Transverse colon (tissue), 4 donors: ENCODE measurements around the gene RAPGEF1. TPM values are rescaled to one million over a fixed set of nuclear protein-coding genes. Genes with fewer than 3 reads are reported as not detected.

ENCODE experiments used
- DNase-seq: peaks from one replicate; pipeline ENCODE4 v3.0.0-alpha.2; 2019
- H3K27ac ChIP-seq, 4 donors: fragments of 200-600 bp; sonication (generic); 2 replicates each; pipeline ENCODE4 v1.5.1; 2016 to 2018; ENCODE audit warnings: inconsistent platforms in 4 of 4
- H3K27me3 ChIP-seq: fragments of 200-600 bp; sonication (generic); 2 replicates; pipeline ENCODE4 v1.5.1; 2017; ENCODE audit warnings: inconsistent platforms
- H3K36me3 ChIP-seq, 4 donors: fragments of 200-600 bp; sonication (generic); 2 replicates each; pipeline ENCODE4 v1.5.1; 2017 to 2019; ENCODE audit warnings: inconsistent platforms in 4 of 4
- H3K4me1 ChIP-seq, 4 donors: fragments of 200-600 bp; sonication (generic); 2 replicates each; pipeline ENCODE4 v1.5.1; 2017 to 2020; ENCODE audit warnings: inconsistent platforms in 4 of 4
- H3K4me3 ChIP-seq, 4 donors: fragments of 200-600 bp; sonication (generic); 1 replicate in 1 of 4; 2 replicates in 3 of 4; pipeline versions ENCODE4 v1.5.1 to v1.6.1; 2017 to 2019; ENCODE audit warnings: inconsistent platforms in 4 of 4
- H3K9me3 ChIP-seq, 2 donors: fragments of 200-600 bp; sonication (generic); 2 replicates each; pipeline ENCODE4 v1.5.1; 2017 to 2019; ENCODE audit warnings: inconsistent platforms in 2 of 2
- EP300 ChIP-seq: sonication (generic); formaldehyde crosslinking; IDR thresholded peaks from one replicate; pipeline ENCODE4 v1.6.1; 2017; ENCODE audit warnings: antibody characterized with exemption, low read depth
- POLR2A ChIP-seq: fragments of 450-650 bp; IDR thresholded peaks from one replicate; pipeline ENCODE4 v1.6.1; 2016; ENCODE audit warnings: antibody characterized with exemption, mild to moderate bottlenecking, moderate library complexity
- POLR2AphosphoS5 ChIP-seq, 3 donors: sonication (generic); formaldehyde crosslinking; IDR thresholded peaks; one replicate each; pipeline ENCODE4 v1.6.1; 2016; ENCODE audit warnings: antibody characterized with exemption in 3 of 3
- WGBS, 2 donors: methylation state at CpG; one replicate each; pipeline ENCODE4 v1.1.5; 2018; ENCODE audit warnings: low coverage in 1 of 2; 5-methylcytosine and 5-hydroxymethylcytosine counted together
- in situ Hi-C, 4 donors: fragments of 200-750 bp; cut with MboI; loops; one replicate each; pipeline versions ENCODE4 v1.15.0 to v1.15.1; 2017; ENCODE audit warnings: low sequenced_read_pairs in 3 of 4, low pct_ligation_motif_present in 1 of 4, low pct_unique_long_range_greater_than_20kb in 1 of 4
- intact Hi-C: fragments of 100-400 bp; cut with DNase I; formaldehyde crosslinking; loops from one replicate; pipeline ENCODE4 v1.15.1; 2023; ENCODE audit warnings: low total_unique reads
- total RNA-seq, 4 donors: library from RNA; depleted of rRNA; stranded (reverse); fragments of >200 nt; gene quantifications; one replicate each; pipeline ENCODE4 v1.1.0, GENCODE V29; 2016
- TF ChIP-seq, protein P1 (sequence below), 5 experiments: fragments of 200-600 bp in 3 of 5; fragments of 450-650 bp in 2 of 5; sonication (generic) in 3 of 5; IDR thresholded peaks; 1 replicate in 2 of 5; 2 replicates in 3 of 5; pipeline ENCODE4 v1.5.1; 2016 to 2017; ENCODE audit warnings: antibody characterized with exemption in 5 of 5, inconsistent platforms in 3 of 5, mild to moderate bottlenecking in 2 of 5, moderate library complexity in 1 of 5

The RAPGEF1 gene
- total RNA-seq, 4 donors from 2014 or later, result 49.8 to 86.0 (median 55.1) TPM

DNA sequence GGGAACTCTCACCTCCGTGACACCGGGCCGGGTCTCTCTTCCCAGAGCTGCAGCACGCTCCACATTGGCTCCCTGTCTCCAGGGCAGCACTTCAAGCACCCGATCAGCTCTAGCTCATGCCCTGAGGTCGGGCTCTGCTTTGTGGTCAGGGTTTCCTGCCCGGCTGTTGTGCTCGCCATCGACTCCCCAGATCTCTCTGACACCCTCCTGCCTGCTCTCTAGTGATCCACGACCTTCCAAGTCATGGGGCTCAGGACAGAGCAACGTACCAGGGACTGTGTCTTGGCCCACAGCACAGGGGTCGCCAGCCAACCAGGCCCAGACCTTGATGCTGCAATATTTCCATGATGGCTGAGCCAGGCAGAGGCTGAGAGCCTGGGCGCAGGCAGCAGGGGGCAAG is 149.4 kb downstream of the RAPGEF1 start:
- WGBS, 2 donors, result 80% methylated on average over 13 of the region's 13 CpGs; no CpG with 5 or more reads in 1 of the 2 donors
- peaks cover 0 to 6% (median 0%) of the 10 kb centered on the region in 4 donors for H3K4me1 ChIP-seq
- H3K27me3 ChIP-seq, result no peaks in the 10 kb centered on the region
- no peak for DNase-seq
- no peak overlapping the region for H3K4me3 ChIP-seq
- H3K9me3 ChIP-seq, result no peaks in the 10 kb centered on the region
- H3K27ac ChIP-seq, result no peak overlapping the region
- H3K36me3 ChIP-seq, result peaks cover 0 to 32% (median 9%) of the 10 kb centered on the region in 4 donors
- TF ChIP-seq POLR2A (no peak), POLR2AphosphoS5 (IDR thresholded peaks at IDR 0.05) (no peak), EP300 (no peak)
- TF ChIP-seq, protein P1, sequence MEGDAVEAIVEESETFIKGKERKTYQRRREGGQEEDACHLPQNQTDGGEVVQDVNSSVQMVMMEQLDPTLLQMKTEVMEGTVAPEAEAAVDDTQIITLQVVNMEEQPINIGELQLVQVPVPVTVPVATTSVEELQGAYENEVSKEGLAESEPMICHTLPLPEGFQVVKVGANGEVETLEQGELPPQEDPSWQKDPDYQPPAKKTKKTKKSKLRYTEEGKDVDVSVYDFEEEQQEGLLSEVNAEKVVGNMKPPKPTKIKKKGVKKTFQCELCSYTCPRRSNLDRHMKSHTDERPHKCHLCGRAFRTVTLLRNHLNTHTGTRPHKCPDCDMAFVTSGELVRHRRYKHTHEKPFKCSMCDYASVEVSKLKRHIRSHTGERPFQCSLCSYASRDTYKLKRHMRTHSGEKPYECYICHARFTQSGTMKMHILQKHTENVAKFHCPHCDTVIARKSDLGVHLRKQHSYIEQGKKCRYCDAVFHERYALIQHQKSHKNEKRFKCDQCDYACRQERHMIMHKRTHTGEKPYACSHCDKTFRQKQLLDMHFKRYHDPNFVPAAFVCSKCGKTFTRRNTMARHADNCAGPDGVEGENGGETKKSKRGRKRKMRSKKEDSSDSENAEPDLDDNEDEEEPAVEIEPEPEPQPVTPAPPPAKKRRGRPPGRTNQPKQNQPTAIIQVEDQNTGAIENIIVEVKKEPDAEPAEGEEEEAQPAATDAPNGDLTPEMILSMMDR (IDR thresholded peaks at IDR 0.05), result no peak
- intact Hi-C loops, result loop anchor here (2.0 kb wide), 1 partner anchor 150 kb away; the partner anchor contains the start of gene RAPGEF1
- in situ Hi-C loops, result loop anchor here (5.0 to 10.0 kb wide), 2 partner anchors 152 to 154 kb away; partner anchors contain the start of gene RAPGEF1 (in 4 of the 4)

DNA sequence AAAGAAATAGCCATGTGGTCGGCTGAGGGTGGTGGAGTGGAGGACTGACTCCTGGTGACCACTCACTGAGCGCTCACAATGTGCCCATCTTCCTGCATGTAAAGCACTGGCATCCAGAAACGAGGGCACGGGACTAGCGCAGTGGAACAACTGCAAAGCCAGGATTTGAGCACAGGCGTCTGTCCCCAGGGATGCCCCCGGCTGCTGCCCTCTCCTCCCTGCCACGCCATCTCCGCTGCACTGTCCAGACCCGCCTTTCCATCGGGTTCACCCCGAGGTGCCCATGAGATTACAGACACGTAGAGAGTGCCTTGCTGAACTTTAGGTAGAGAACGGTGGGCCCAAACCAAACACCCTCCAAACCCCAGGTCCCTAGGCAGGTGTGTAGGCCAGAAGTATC is 149.9 kb downstream of the RAPGEF1 start:
- peaks cover 0 to 34% (median 9%) of the 10 kb centered on the region in 4 donors for H3K36me3 ChIP-seq

DNA sequence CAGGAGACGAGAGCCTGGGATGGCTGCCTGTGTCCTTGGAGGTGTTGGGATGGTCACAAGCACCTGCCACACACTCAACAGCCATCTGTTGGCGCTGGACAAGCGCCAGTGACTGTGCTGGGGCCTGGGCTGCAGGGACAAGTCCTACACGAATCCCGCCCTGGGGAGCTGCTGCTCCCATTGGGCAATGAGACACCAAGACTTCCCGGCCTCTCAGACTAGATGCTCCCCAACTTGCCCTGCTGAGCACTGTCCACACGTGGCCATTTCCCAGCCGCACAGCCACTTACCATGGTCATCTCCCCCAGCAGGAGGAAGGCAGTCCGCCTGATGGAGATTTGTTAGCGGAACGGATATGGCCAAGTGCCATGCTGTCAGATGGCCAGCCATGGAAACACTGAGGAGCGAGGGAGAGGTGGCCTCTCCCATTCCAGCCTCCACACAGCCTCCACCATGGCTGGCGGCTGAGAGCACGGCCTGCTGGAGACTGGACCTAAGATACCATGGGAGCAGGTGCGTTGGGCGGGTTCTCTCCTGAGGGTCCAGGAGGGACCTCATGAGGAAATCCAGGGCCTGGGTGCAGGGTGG is 150.7 kb downstream of the RAPGEF1 start:
- in situ Hi-C loops, result no loop called here

More for the DNA sequence above, 149.9 kb downstream of the RAPGEF1 start:
- TF ChIP-seq EP300 (no peak), POLR2AphosphoS5 (IDR thresholded peaks at IDR 0.05) (no peak), POLR2A (no peak)
- TF ChIP-seq, protein P1 (IDR thresholded peaks at IDR 0.05), result no peak
- intact Hi-C loops, result loop anchor here (2.0 kb wide), 1 partner anchor 151 kb away; the partner anchor contains the start of gene RAPGEF1
- Histone ChIP-seq H3K27me3 (no peaks in the 10 kb centered on the region), H3K4me3 (no peak overlapping the region), H3K27ac (no peak overlapping the region), H3K9me3 (no peaks in the 10 kb centered on the region), H3K4me1 (peaks cover 0 to 10% (median 0%) of the 10 kb centered on the region in 4 donors)
- in situ Hi-C loops, result loop anchor here (5.0 to 10.0 kb wide), 2 partner anchors 152 to 155 kb away; partner anchors contain the start of gene RAPGEF1 (in 4 of the 4)
- 91% methylated on average over 14 of the region's 14 CpGs; no CpG with 5 or more reads in 1 of the 2 donors for WGBS, 2 donors
- DNase-seq, result no peak

DNA sequence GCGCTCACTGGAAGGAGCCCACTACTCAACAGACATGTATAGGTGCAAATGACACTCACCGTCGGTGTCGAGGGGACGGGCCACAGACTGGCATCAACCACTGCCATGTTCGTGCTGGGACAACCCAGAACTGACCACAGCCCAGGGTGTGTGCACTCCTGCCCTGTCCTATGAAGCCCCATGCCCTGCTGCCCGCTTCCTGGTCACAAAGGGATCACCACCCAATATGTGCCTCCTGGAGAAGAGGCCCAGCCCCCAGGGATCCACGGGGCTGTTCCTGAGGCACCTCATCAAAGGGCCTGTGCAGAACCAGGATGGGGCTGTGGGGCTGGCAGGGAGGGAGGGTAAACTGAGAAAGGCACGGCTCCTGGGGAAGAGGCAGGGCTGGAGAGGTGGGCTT is 151.5 kb downstream of the RAPGEF1 start:
- in situ Hi-C loops, result no loop called here
- intact Hi-C loops, result no loop called here
- WGBS, 2 donors, result 95 to 100% methylated on average over 2 to 9 of the region's 9 CpGs
- peaks cover 0 to 43% (median 14%) of the 10 kb centered on the region in 4 donors for H3K36me3 ChIP-seq
- H3K4me3 ChIP-seq, result no peak overlapping the region
- no peaks in the 10 kb centered on the region for H3K9me3 ChIP-seq
- no peaks in the 10 kb centered on the region for H3K27me3 ChIP-seq
- no peak for TF ChIP-seq EP300
- no peak for TF ChIP-seq POLR2A
- TF ChIP-seq, protein P1 (IDR thresholded peaks at IDR 0.05), result no peak
- TF ChIP-seq POLR2AphosphoS5 (IDR thresholded peaks at IDR 0.05), result no peak
- no peak overlapping the region for H3K27ac ChIP-seq
- DNase-seq, result no peak
- H3K4me1 ChIP-seq, result peaks cover 0 to 16% (median 0%) of the 10 kb centered on the region in 4 donors

More for the DNA sequence above, 150.7 kb downstream of the RAPGEF1 start:
- H3K27me3 ChIP-seq, result no peaks in the 10 kb centered on the region
- H3K36me3 ChIP-seq, result peaks cover 0 to 35% (median 10%) of the 10 kb centered on the region in 4 donors
- no peak overlapping the region for H3K27ac ChIP-seq
- no peak overlapping the region for H3K4me3 ChIP-seq
- H3K4me1 ChIP-seq, result peaks cover 0 to 16% (median 0%) of the 10 kb centered on the region in 4 donors
- intact Hi-C loops, result no loop called here
- 93% methylated on average over 16 of the region's 16 CpGs; no CpG with 5 or more reads in 1 of the 2 donors for WGBS, 2 donors
- DNase-seq, result no peak
- H3K9me3 ChIP-seq, result no peaks in the 10 kb centered on the region
- TF ChIP-seq, protein P1 (IDR thresholded peaks at IDR 0.05), result no peak
